ENCODE results near the gene EIF4G1. TPM values are rescaled to one million over a fixed set of nuclear protein-coding genes. Genes with fewer than 3 reads are reported as not detected.

Gene EIF4G1
- total and polyA plus RNA-seq, 2 of the 8 experiments (the other 6 are each of a cell fraction or from before 2014, with no cell fraction given): 318 to 473 TPM

- 7% methylated on average over 3 of the region's 6 CpGs; no CpG with 5 or more reads in 1 of the 2 experiments for WGBS, 2 experiments (ENCODE audit: extremely low coverage in 1 of 2, insufficient coverage in 1 of 2, insufficient read length in 1 of 2, insufficient replicate concordance in 2 of 2, low coverage in 1 of 2, low lambda C conversion rate in 2 of 2, missing lambda C conversion rate in 1 of 2)
- DNase-seq (ENCODE audit: low read depth in 1 of 2, low spot score in 2 of 2) (no peak), FAIRE-seq (no peak)
These were observed 1.1 kb downstream of the EIF4G1 start for GRCh38 chr3:184315543-184315867.

More at GRCh38 chr3:184315543-184315867, 1.1 kb downstream of the EIF4G1 start:
- H3K4me1 ChIP-seq (replicated peaks in 1 of 4; ENCODE audit: control insufficient read depth in 3 of 4, insufficient read depth in 4 of 4, low read length in 3 of 4): peaks cover 3 to 9% (median 6%) of the 10 kb centered on the region in 4 experiments
- H3K27ac ChIP-seq (ENCODE audit: low read depth, low read length): peak overlapping the region; percentile 82
- peak overlapping the region; percentile 70 to 99 (median 88) for H3K9ac ChIP-seq (replicated peaks in 1 of 4; ENCODE audit: extremely low read depth in 1 of 4, low read depth in 3 of 4, low read length in 3 of 4)
- no peak overlapping the region for H2AK5ac ChIP-seq (ENCODE audit: low read depth, low read length)
- no peak overlapping the region for H2BK120ac ChIP-seq (replicated peaks; ENCODE audit: low read depth, low read length)
- no peak overlapping the region for H2BK15ac ChIP-seq (ENCODE audit: low read length)
- H3K36me3 ChIP-seq (ENCODE audit: control insufficient read depth in 2 of 4, insufficient read depth in 4 of 4, low read length in 3 of 4): peaks cover 10 to 38% (median 22%) of the 10 kb centered on the region in 4 experiments; a peak in 7 of 8 replicates
- no peak overlapping the region for H2BK12ac ChIP-seq (ENCODE audit: low read depth, low read length)
- no peak overlapping the region for H4K91ac ChIP-seq (replicated peaks; ENCODE audit: insufficient read length, low read length)
- peak overlapping the region; percentile 96; the same call in 1 of the 2 replicates for H4K8ac ChIP-seq (ENCODE audit: extremely low read depth, insufficient read depth, low read length)
- no peak overlapping the region for H3K23ac ChIP-seq (ENCODE audit: insufficient read length)
- H3K79me2 ChIP-seq (ENCODE audit: control insufficient read depth in 1 of 2, insufficient read depth in 2 of 2, low read length in 2 of 2): peaks cover 37 to 58% of the 10 kb centered on the region in 2 experiments
- peak overlapping the region; percentile 66; the same call in 1 of the 2 replicates for H2BK5ac ChIP-seq (ENCODE audit: low read depth, low read length)
- peaks cover 11% of the 10 kb centered on the region for H3K79me1 ChIP-seq (ENCODE audit: low read depth, low read length)
- no peak overlapping the region for H2BK20ac ChIP-seq (ENCODE audit: low read length)
- peak overlapping the region; percentile 85 for H3K4ac ChIP-seq (replicated peaks; ENCODE audit: insufficient read length, low read depth, low read length)
- H3K18ac ChIP-seq (ENCODE audit: extremely low read depth, low read length): peak overlapping the region; percentile 19; the same call in 1 of the 2 replicates
- H2AFZ ChIP-seq (ENCODE audit: low read length): no peak overlapping the region
- H3K9me3 ChIP-seq (ENCODE audit: insufficient read depth in 2 of 2, low read depth in 1 of 2, low read length in 1 of 2): no peaks in the 10 kb centered on the region
- ChIA-PET CTCF (ENCODE audit: partially characterized antibody) (interaction anchor here (0.6 to 1.9 kb wide), 6 partner anchors 9 to 111 kb away, joined by 3 to 4 read pairs (median 4); no protein-coding TSS in a partner anchor), POLR2A (ENCODE audit: partially characterized antibody) (interaction anchor here (0.6 to 12.3 kb wide), 20 partner anchors 10 to 431 kb away, joined by 3 to 148 read pairs (median 4); partner anchors contain the start of genes CLCN2, EIF2B5, FAM131A and PARL)
- H3K56ac ChIP-seq (replicated peaks; ENCODE audit: insufficient read length, low read depth, low read length): peak overlapping the region; percentile 46
- H4K5ac ChIP-seq (ENCODE audit: insufficient read length, low read depth, low read length): peak overlapping the region; percentile 80
- peaks cover 29 to 33% of the 10 kb centered on the region in 2 experiments for H4K20me1 ChIP-seq (replicated peaks in 1 of 2; ENCODE audit: control insufficient read depth in 1 of 2, insufficient read depth in 2 of 2, low read length in 2 of 2)
- peak overlapping the region; percentile 44 to 96 (median 77) for H3K4me3 ChIP-seq (ENCODE audit: extremely low read depth in 1 of 4, insufficient read depth in 2 of 4, low read depth in 3 of 4, low read length in 4 of 4)
- H3K23me2 ChIP-seq (ENCODE audit: low read depth, low read length): no peaks in the 10 kb centered on the region; the same call in 1 of the 2 replicates
- peak overlapping the region; percentile 85 to 97 for H3K4me2 ChIP-seq (ENCODE audit: insufficient read depth in 1 of 2, low read depth in 2 of 2, low read length in 2 of 2)
- H3K27me3 ChIP-seq (replicated peaks in 1 of 4; ENCODE audit: control insufficient read depth in 3 of 4, extremely low read depth in 1 of 4, insufficient read depth in 3 of 4, low read length in 3 of 4): no peaks in the 10 kb centered on the region
- no peak overlapping the region for H3K14ac ChIP-seq (ENCODE audit: insufficient read length)
- TF ChIP-seq SP1 (IDR thresholded peaks at IDR 0.05; ENCODE audit: low read depth, low read length) (no peak), SUZ12 (IDR thresholded peaks at IDR 0.05; ENCODE audit: low read length) (no peak), SAP30 (IDR thresholded peaks at IDR 0.05; ENCODE audit: insufficient read depth, insufficient replicate concordance, low read length) (no peak), CREB1 (IDR thresholded peaks at IDR 0.05) (no peak), ATF2 (IDR thresholded peaks at IDR 0.05; ENCODE audit: low read length) (0 out of 2 replicates have a peak, but pooled peaks have one; percentile 9), POLR2A (IDR thresholded peaks at IDR 0.05; ENCODE audit: control extremely low read depth in 1 of 2, low read depth in 2 of 2, low read length in 2 of 2) (0 out of 3 replicates have a peak, but pooled peaks of 1 of the 2 experiments have one; percentile 21)

Data from H1 (cell line).